GM06990 (cell line): ENCODE data around the gene TNRC6C.
A peak's percentile ranks its signal among the peaks of the same experiment; 100 is the strongest.

Source experiments
- DNase-seq: peaks from one replicate; pipeline ENCODE4 v3.0.0-alpha.2; 2011; ENCODE audit not compliant: insufficient read length; ENCODE audit errors: extremely low read depth
- H3K27me3 ChIP-seq: replicated peaks from 2 replicates; pipeline ENCODE4 v1.6.0; 2011; ENCODE audit warnings: low read length; ENCODE audit not compliant: control insufficient read depth, insufficient read depth
- H3K36me3 ChIP-seq: 2 replicates; pipeline ENCODE4 v1.5.1; 2011; ENCODE audit warnings: low read length; ENCODE audit not compliant: control insufficient read depth, insufficient read depth
- H3K4me3 ChIP-seq: replicated peaks from 2 replicates; pipeline ENCODE4 v1.5.1; 2011; ENCODE audit warnings: low read depth, mild to moderate bottlenecking, control low read depth, low read length
- TF ChIP-seq, protein P1 (sequence below): IDR thresholded peaks from 2 replicates; pipeline ENCODE4 v1.5.1; 2011; ENCODE audit warnings: low read length, control low read depth, mild to moderate bottlenecking, inconsistent platforms; ENCODE audit not compliant: insufficient read depth, poor library complexity, severe bottlenecking

TNRC6C gene

GRCh38 chr17:77946900-77947645 lies 11.4 kb upstream of the TNRC6C start:
- Histone ChIP-seq H3K36me3 (no peaks in the 10 kb centered on the region), H3K4me3 (no peak overlapping the region), H3K27me3 (peaks cover 1% of the 10 kb centered on the region)
- no peak for DNase-seq
- TF ChIP-seq, protein P1, sequence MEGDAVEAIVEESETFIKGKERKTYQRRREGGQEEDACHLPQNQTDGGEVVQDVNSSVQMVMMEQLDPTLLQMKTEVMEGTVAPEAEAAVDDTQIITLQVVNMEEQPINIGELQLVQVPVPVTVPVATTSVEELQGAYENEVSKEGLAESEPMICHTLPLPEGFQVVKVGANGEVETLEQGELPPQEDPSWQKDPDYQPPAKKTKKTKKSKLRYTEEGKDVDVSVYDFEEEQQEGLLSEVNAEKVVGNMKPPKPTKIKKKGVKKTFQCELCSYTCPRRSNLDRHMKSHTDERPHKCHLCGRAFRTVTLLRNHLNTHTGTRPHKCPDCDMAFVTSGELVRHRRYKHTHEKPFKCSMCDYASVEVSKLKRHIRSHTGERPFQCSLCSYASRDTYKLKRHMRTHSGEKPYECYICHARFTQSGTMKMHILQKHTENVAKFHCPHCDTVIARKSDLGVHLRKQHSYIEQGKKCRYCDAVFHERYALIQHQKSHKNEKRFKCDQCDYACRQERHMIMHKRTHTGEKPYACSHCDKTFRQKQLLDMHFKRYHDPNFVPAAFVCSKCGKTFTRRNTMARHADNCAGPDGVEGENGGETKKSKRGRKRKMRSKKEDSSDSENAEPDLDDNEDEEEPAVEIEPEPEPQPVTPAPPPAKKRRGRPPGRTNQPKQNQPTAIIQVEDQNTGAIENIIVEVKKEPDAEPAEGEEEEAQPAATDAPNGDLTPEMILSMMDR, result no peak

DNA sequence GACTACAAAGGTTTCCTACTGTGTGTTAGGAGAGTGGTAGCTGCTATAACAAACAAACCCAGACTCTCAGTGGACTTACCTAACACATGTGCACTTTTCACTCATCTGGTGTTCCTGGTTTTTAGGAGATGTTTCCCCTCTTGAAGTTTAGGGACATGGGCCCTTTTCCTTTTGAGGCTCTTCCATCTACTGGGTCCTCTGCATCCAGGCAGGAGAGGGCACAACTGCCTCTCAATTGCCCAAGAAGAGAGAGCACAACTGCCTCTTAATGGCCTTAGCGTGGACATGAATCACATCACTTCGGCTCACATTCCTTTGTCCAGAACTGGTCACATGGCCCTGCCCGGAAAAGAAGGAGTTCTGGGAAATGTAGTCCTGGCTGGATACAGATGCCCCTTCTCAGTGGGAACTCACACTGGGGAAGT lies 9.8 kb upstream of the TNRC6C start:
- H3K4me3 ChIP-seq, result no peak overlapping the region
- TF ChIP-seq, protein P1, result no peak
- H3K36me3 ChIP-seq, result no peaks in the 10 kb centered on the region
- H3K27me3 ChIP-seq, result peaks cover 1% of the 10 kb centered on the region; the same call in 1 of the 2 replicates
- no peak for DNase-seq

GRCh38 chr17:77951123-77951522 lies 7.4 kb upstream of the TNRC6C start:
- H3K27me3 ChIP-seq, result no peaks in the 10 kb centered on the region; the same call in 1 of the 2 replicates
- TF ChIP-seq, protein P1, result no peak
- no peak for DNase-seq
- H3K36me3 ChIP-seq, result no peaks in the 10 kb centered on the region
- H3K4me3 ChIP-seq, result no peak overlapping the region

DNA sequence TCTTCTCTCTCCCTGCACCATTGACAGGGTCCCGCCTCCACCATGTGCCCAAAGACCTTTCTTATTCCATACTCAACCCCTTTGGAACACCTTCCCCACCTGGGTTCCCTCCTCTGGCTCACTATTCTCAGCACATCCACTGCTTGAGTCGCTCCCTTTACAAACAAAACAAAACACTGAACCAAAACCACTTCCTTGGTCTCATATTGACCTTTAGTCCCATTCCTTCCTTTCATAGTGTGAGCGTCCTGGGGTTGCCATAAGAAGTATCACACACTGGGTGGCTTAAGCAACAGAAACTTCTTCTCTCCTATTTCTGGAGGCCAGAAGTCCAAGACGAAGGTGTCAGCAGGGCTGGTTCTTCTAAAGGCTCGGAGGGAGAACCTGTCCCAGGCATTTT lies 6.1 kb upstream of the TNRC6C start:
- Histone ChIP-seq H3K4me3 (no peak overlapping the region), H3K27me3 (no peaks in the 10 kb centered on the region; the same call in 1 of the 2 replicates), H3K36me3 (no peaks in the 10 kb centered on the region)
- no peak for DNase-seq
- TF ChIP-seq, protein P1, result no peak

- no peak for DNase-seq
- Histone ChIP-seq H3K27me3 (no peaks in the 10 kb centered on the region; the same call in 1 of the 2 replicates), H3K4me3 (peak overlapping the region; percentile 69), H3K36me3 (no peaks in the 10 kb centered on the region)
- TF ChIP-seq, protein P1, result no peak
Measured at GRCh38 chr17:77957235-77957856, 1.2 kb upstream of the TNRC6C start.
